SK-N-MC (cell line): ENCODE data around the gene ZNF80.

Experiments used
- EZH2 ChIP-seq: fragments of 200-600 bp; sonication (generic); IDR thresholded peaks from one replicate; pipeline ENCODE4 v1.6.1; 2017; ENCODE audit warnings: antibody characterized with exemption
- POLR2AphosphoS5 ChIP-seq: IDR thresholded peaks from 2 replicates; pipeline ENCODE4 v1.6.1; 2012; ENCODE audit warnings: mild to moderate bottlenecking, low read depth, low read length, borderline replicate concordance

DNA sequence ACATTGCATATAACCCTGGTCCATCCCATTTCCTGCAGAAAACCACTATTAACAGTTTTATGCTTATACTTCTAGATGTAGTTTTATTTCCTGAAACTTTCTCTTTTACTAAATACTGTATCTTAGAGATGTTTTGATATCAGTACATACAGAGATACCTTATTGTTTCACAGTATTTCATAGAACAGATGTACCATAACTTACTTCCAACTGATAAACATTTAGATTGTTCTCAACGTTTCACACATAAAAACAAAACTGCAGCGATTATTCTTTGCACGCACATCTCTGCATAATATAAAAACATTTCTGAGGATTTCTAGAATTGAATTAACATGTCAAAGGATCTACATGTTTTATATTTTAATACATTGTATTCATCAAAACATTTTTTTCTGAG, 2.6 kb downstream of the ZNF80 start:
- TF ChIP-seq EZH2 (no peak), POLR2AphosphoS5 (no peak)
